ENCODE measurements around the gene SNAI1. TPM values are rescaled to one million over a fixed set of nuclear protein-coding genes. Genes with fewer than 3 reads are reported as not detected.
"Not testable (repeated sequence)": the region's sequence is repeated elsewhere in the genome, so short reads cannot be mapped to it uniquely, and the experiment has no call there.

The SNAI1 gene
- total and polyA plus RNA-seq, 12 donors: 0.59 to 7.6 (median 2.7) TPM

- intact Hi-C loops (cut with DNase I): no loop called here
- 49 to 63% methylated on average over 7 of the region's 7 CpGs for WGBS, 2 donors
- H3K27ac ChIP-seq: peak overlapping the region in 9 of 10 donors; percentile 3 to 77 (median 63)
- peak in 1 of 2 donors; percentile 62 for DNase-seq
- no peak for TF ChIP-seq CTCF (IDR thresholded peaks at IDR 0.05)
- H3K9me3 ChIP-seq: no peaks in the 10 kb centered on the region
- peaks cover 0 to 11% (median 0%) of the 10 kb centered on the region in 7 donors for H3K27me3 ChIP-seq
- no peak overlapping the region for H3K4me3 ChIP-seq
- peak; percentile 38 to 91 (median 78) for ATAC-seq
- H3K4me1 ChIP-seq: peaks cover 0 to 52% (median 34%) of the 10 kb centered on the region in 9 donors
- H3K36me3 ChIP-seq: no peaks in the 10 kb centered on the region
Measured at GRCh38 chr20:50005471-50005981, 22.7 kb downstream of the SNAI1 start.

- H3K36me3 ChIP-seq: no peaks in the 10 kb centered on the region
- peaks cover 0 to 14% (median 0%) of the 10 kb centered on the region in 7 donors for H3K27me3 ChIP-seq
- 87 to 100% methylated on average over 2 of the region's 2 CpGs for WGBS, 2 donors
- no peak overlapping the region for H3K27ac ChIP-seq
- H3K4me3 ChIP-seq: no peak overlapping the region
- intact Hi-C loops (cut with DNase I): no loop called here
- H3K4me1 ChIP-seq: peaks cover 0 to 49% (median 34%) of the 10 kb centered on the region in 9 donors
- TF ChIP-seq CTCF (IDR thresholded peaks at IDR 0.05): no peak
- ATAC-seq: no peak
- no peaks in the 10 kb centered on the region for H3K9me3 ChIP-seq
- DNase-seq: no peak
Measured at GRCh38 chr20:50007369-50007768, 24.6 kb downstream of the SNAI1 start.

GRCh38 chr20:50008007-50008406 lies 25.2 kb downstream of the SNAI1 start:
- no peak overlapping the region for H3K27ac ChIP-seq
- H3K9me3 ChIP-seq: no peaks in the 10 kb centered on the region
- TF ChIP-seq CTCF (IDR thresholded peaks at IDR 0.05): no peak
- peaks cover 0 to 47% (median 30%) of the 10 kb centered on the region in 9 donors for H3K4me1 ChIP-seq
- no peak overlapping the region for H3K4me3 ChIP-seq
- peaks cover 0 to 14% (median 0%) of the 10 kb centered on the region in 7 donors for H3K27me3 ChIP-seq
- 86 to 87% methylated on average over 3 of the region's 3 CpGs for WGBS, 2 donors
- H3K36me3 ChIP-seq: no peaks in the 10 kb centered on the region
- DNase-seq (no peak), ATAC-seq (no peak)
- intact Hi-C loops (cut with DNase I): no loop called here

GRCh38 chr20:50009521-50010454 lies 27.0 kb downstream of the SNAI1 start:
- Histone ChIP-seq H3K27me3 (peaks cover 0 to 14% (median 0%) of the 10 kb centered on the region in 7 donors), H3K4me1 (peaks cover 0 to 33% (median 18%) of the 10 kb centered on the region in 9 donors), H3K36me3 (no peaks in the 10 kb centered on the region), H3K27ac (no peak overlapping the region), H3K4me3 (peak overlapping the region in 3 of 10 donors; percentile 8 to 20 (median 15)), H3K9me3 (no peaks in the 10 kb centered on the region)
- TF ChIP-seq CTCF (IDR thresholded peaks at IDR 0.05): no peak
- ATAC-seq: peak in 2 of 8 donors; percentile 11 to 23
- WGBS, 2 donors: 27 to 33% methylated on average over 59 to 71 of the region's 71 CpGs
- intact Hi-C loops (cut with DNase I): no loop called here
- DNase-seq: no peak

GRCh38 chr20:50011597-50011996 lies 28.8 kb downstream of the SNAI1 start:
- intact Hi-C loops (cut with DNase I); H3K4me3 ChIP-seq; H3K9me3 ChIP-seq; H3K36me3 ChIP-seq; DNase-seq; H3K27ac ChIP-seq; ATAC-seq: not testable (repeated sequence)
- Histone ChIP-seq H3K27me3 (peaks cover 0 to 14% (median 0%) of the 10 kb centered on the region in 7 donors), H3K4me1 (peaks cover 0 to 21% (median 9%) of the 10 kb centered on the region in 9 donors)
- WGBS, 2 donors: 87 to 93% methylated on average over 2 of the region's 3 CpGs
